CD4-positive, alpha-beta T cell (primary cell): ENCODE measurements around the gene PHF14. TPM values are rescaled to one million over a fixed set of nuclear protein-coding genes. Genes with fewer than 3 reads are reported as not detected.
"Not testable (repeated sequence)": the region's sequence is repeated elsewhere in the genome, so short reads cannot be mapped to it uniquely, and the experiment has no call there.

ENCODE experiments used
- ATAC-seq: fragments of 200-7000 bp; cut with Tn5 transposase; one replicate; pipeline ENCODE4 v1.10.0; 2022; ENCODE audit warnings: mild to moderate bottlenecking; ENCODE audit not compliant: poor library complexity
- CTCF ChIA-PET: fragments of 350-600 bp; sonication (Branson Sonifier 250); formaldehyde crosslinking; loops from one replicate; lab custom pipeline; 2021; ENCODE audit warnings: antibody characterized with exemption, inconsistent platforms; lab: Charles Lee
- POLR2A ChIA-PET: fragments of 350-600 bp; sonication (Branson Sonifier 250); formaldehyde crosslinking; loops from one replicate; lab custom pipeline; 2021; ENCODE audit warnings: antibody characterized with exemption, inconsistent platforms; lab: Charles Lee
- DNase-seq, 14 experiments: peaks; one replicate each; pipeline ENCODE4 v3.0.0-alpha.2; 2013 to 2020; ENCODE audit warnings: mixed read lengths in 2 of 14
- H3K27ac ChIP-seq, 2 donors: one replicate each; pipeline versions ENCODE4 v1.5.1 to v1.7.0; 2013; ENCODE audit warnings: low read length in 2 of 2, low read depth in 1 of 2, mild to moderate bottlenecking in 1 of 2
- H3K27me3 ChIP-seq, 2 experiments: 1 replicate in 1 of 2; 2 replicates in 1 of 2; pipeline versions ENCODE4 v1.6.1 to v1.7.0; 2013; ENCODE audit warnings: low read length in 2 of 2, control low read depth in 1 of 2, mild to moderate bottlenecking in 1 of 2, moderate library complexity in 1 of 2; ENCODE audit not compliant: insufficient read depth in 2 of 2, control insufficient read depth in 1 of 2
- H3K36me3 ChIP-seq: one replicate; pipeline ENCODE4 v1.6.1; 2013; ENCODE audit warnings: low read length, control low read depth; ENCODE audit not compliant: insufficient read depth
- H3K4me1 ChIP-seq: one replicate; pipeline ENCODE4 v1.6.1; 2013; ENCODE audit warnings: low read length, control low read depth; ENCODE audit not compliant: insufficient read depth
- H3K4me3 ChIP-seq: one replicate; pipeline ENCODE4 v1.5.1; 2013; ENCODE audit warnings: mild to moderate bottlenecking, low read length, moderate library complexity
- H3K9me3 ChIP-seq, 2 experiments: 1 replicate in 1 of 2; 2 replicates in 1 of 2; pipeline versions ENCODE4 v1.6.1 to v1.7.0; 2013; ENCODE audit warnings: low read length in 2 of 2, mild to moderate bottlenecking in 2 of 2, control low read depth in 1 of 2, moderate library complexity in 1 of 2; ENCODE audit not compliant: control insufficient read depth in 1 of 2, insufficient read depth in 1 of 2
- H3K27ac Mint-ChIP-seq: one replicate; pipeline ENCODE4 v1.8.0; 2020; ENCODE audit warnings: mixed read lengths
- H3K27me3 Mint-ChIP-seq: one replicate; pipeline ENCODE4 v1.8.0; 2021; ENCODE audit warnings: mixed read lengths
- H3K36me3 Mint-ChIP-seq: one replicate; pipeline ENCODE4 v1.8.0; 2021; ENCODE audit warnings: low read depth, mixed read lengths
- H3K4me1 Mint-ChIP-seq: one replicate; pipeline ENCODE4 v1.8.0; 2021; ENCODE audit warnings: low read depth, mixed read lengths
- H3K4me3 Mint-ChIP-seq: one replicate; pipeline ENCODE4 v1.8.0; 2020; ENCODE audit warnings: mild to moderate bottlenecking, mixed read lengths
- H3K9me3 Mint-ChIP-seq: one replicate; pipeline ENCODE4 v1.8.0; 2020; ENCODE audit warnings: mixed read lengths
- intact Hi-C, 2 experiments: fragments of 100-400 bp; cut with DNase I in 1 of 2; cut with micrococcal nuclease in 1 of 2; formaldehyde crosslinking; loops; one replicate each; pipeline versions ENCODE4 v1.15.1 to v1.9.0; 2023 to 2025; cut with DNase I, micrococcal nuclease
- total RNA-seq, 174 experiments: library from RNA in 2 of 174; stranded (reverse) in 2 of 174; gene quantifications; one replicate each; pipeline ENCODE4 v1.2.3 and lab custom pipeline; 2021 to 2026
- TF ChIP-seq, protein P1 (sequence below): fragments of 200-600 bp; IDR thresholded peaks from one replicate; pipeline ENCODE4 v1.8.0; 2022; ENCODE audit warnings: antibody characterized with exemption, mild to moderate bottlenecking

Gene PHF14
- total RNA-seq, 2 experiments from 2014 or later, result 23.1 TPM

DNA sequence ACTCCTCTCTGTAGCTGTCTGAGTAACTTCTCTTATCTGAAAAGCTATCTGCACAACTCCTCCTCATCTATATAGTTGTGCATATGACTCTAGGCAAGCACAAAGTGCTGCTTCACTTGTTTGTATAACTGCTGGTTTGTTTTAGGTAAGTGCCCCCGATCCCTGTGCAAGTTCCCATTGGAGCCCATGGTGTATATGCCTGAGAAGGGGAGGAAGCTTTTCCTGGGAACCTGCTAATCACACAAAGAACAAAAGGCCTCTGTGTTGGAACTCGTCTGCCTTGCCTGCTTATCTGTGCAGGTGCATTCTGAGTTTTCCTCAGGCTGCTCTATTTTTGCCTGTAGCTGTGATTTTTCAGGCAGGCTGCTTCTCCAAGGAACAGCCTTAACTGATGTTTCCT lies 23.2 kb upstream of the PHF14 start:
- no peak overlapping the region for H3K4me3 Mint-ChIP-seq
- Histone ChIP-seq H3K36me3 (no peaks in the 10 kb centered on the region), H3K4me1 (no peaks in the 10 kb centered on the region), H3K27me3 (no peaks in the 10 kb centered on the region), H3K9me3 (peaks cover 0 to 4% of the 10 kb centered on the region in 2 experiments), H3K27ac (no peak overlapping the region), H3K4me3 (no peak overlapping the region)
- no peak overlapping the region for H3K27ac Mint-ChIP-seq
- no peaks in the 10 kb centered on the region for H3K4me1 Mint-ChIP-seq
- H3K9me3 Mint-ChIP-seq, result no peaks in the 10 kb centered on the region
- DNase-seq (no peak), ATAC-seq (no peak)
- ChIA-PET CTCF (no interaction called here), POLR2A (no interaction called here)
- peaks cover 16% of the 10 kb centered on the region for H3K27me3 Mint-ChIP-seq
- TF ChIP-seq, protein P1, sequence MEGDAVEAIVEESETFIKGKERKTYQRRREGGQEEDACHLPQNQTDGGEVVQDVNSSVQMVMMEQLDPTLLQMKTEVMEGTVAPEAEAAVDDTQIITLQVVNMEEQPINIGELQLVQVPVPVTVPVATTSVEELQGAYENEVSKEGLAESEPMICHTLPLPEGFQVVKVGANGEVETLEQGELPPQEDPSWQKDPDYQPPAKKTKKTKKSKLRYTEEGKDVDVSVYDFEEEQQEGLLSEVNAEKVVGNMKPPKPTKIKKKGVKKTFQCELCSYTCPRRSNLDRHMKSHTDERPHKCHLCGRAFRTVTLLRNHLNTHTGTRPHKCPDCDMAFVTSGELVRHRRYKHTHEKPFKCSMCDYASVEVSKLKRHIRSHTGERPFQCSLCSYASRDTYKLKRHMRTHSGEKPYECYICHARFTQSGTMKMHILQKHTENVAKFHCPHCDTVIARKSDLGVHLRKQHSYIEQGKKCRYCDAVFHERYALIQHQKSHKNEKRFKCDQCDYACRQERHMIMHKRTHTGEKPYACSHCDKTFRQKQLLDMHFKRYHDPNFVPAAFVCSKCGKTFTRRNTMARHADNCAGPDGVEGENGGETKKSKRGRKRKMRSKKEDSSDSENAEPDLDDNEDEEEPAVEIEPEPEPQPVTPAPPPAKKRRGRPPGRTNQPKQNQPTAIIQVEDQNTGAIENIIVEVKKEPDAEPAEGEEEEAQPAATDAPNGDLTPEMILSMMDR, result no peak
- intact Hi-C loops, result no loop called here
- no peaks in the 10 kb centered on the region for H3K36me3 Mint-ChIP-seq

DNA sequence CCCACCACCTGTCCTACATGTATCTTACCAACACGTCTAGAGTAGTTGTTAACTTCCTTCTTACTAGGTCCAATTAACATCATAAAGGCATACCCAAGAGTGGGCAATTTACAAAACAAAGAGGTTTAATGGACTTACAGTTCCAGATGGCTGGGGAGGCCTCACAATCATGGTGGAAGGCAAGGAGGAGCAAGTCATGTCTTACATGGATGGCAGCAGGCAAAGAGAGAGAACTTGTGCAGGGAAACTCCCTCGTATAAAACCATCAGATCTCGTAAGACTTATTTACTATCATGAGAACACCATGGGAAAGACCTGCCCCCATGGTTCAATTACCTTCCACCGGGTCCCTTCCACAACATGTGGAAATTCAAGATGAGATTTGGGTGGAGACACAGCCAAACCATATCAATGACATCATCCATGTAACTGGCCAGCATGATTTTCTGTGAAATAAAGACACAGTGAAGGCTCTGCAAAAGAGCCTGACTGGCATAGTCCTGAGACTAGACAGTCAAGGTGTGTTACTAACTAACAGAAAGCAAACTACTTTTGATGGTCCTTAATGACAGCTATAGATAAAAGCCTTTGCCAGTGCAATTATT lies 22.6 kb upstream of the PHF14 start:
- H3K4me1 Mint-ChIP-seq, H3K9me3 Mint-ChIP-seq, H3K4me3 ChIP-seq, CTCF ChIA-PET, H3K27ac ChIP-seq, H3K36me3 Mint-ChIP-seq, ATAC-seq, H3K27me3 ChIP-seq, intact Hi-C loops, H3K36me3 ChIP-seq, DNase-seq, H3K4me1 ChIP-seq, H3K27ac Mint-ChIP-seq, H3K9me3 ChIP-seq, H3K4me3 Mint-ChIP-seq: not testable (repeated sequence)
- peaks cover 16% of the 10 kb centered on the region for H3K27me3 Mint-ChIP-seq
- POLR2A ChIA-PET, result interaction anchor here (1.0 kb wide), 1 partner anchor 11 kb away, joined by 3 read pairs; a partner anchor contains a TSS

DNA sequence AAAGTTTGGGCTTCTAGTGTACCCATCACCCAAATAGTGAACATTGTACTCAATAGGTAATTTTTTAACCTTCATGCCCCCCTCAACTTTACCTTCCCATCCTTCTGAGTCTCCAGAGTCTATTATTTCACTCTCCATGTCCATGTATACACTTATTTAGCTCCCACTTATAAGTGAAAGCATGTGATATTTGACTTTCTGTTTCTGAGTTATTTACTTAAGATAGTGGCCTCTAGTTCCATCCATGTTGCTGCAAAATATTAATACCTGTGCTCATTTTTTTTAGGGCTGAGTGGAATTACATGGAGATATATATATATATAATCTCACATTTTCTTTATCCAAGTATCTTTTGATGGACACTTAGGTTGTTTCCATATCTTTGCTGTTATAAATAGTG lies 21.1 kb upstream of the PHF14 start:
- Mint-ChIP-seq H3K36me3 (no peaks in the 10 kb centered on the region), H3K4me1 (no peaks in the 10 kb centered on the region), H3K9me3 (no peaks in the 10 kb centered on the region), H3K4me3 (no peak overlapping the region), H3K27me3 (peaks cover 23% of the 10 kb centered on the region), H3K27ac (no peak overlapping the region)
- DNase-seq (no peak), ATAC-seq (no peak)
- CTCF ChIA-PET, result interaction anchor here (1.1 kb wide), 1 partner anchor 13 kb away, joined by 3 read pairs; a partner anchor contains a TSS
- H3K4me1 ChIP-seq, result no peaks in the 10 kb centered on the region
- H3K9me3 ChIP-seq, result peaks cover 0 to 4% of the 10 kb centered on the region in 2 experiments
- POLR2A ChIA-PET, result no interaction called here
- H3K27ac ChIP-seq, result no peak overlapping the region
- TF ChIP-seq, protein P1, result no peak
- intact Hi-C loops, result no loop called here
- H3K27me3 ChIP-seq, result no peaks in the 10 kb centered on the region
- H3K4me3 ChIP-seq, result no peak overlapping the region
- H3K36me3 ChIP-seq, result no peaks in the 10 kb centered on the region

DNA sequence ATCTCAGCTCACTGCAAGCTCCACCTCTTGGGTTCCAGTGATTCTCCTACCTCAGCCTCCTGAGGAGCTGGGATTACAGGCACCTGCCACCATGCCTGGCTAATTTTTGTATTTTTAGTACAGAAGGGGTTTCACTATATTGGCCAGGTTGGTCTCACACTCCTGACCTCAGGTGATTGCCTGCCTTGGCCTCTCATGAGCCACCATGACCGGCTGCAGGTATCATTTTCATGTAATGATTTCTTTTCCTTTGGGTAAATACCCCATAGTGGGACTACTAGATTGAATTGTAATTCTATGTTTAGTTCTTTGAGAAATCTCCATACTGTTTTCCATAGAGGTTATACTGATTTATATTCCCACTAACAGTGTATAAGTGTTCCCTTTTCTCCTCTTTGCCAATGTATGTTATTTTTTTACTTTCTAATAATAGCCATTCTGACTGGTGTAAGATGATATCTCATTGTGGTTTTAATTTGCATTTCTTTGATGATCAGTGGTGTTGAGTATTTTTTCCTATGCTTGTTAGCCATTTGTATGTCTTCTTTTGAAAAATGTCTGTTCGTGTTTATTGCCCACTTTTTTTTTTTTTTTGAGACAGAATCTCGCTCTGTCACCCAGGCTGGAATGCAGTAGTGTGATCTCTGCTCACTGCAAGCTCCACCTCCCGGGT lies 20.5 kb upstream of the PHF14 start:
- H3K9me3 ChIP-seq, H3K27ac Mint-ChIP-seq, DNase-seq, H3K4me1 Mint-ChIP-seq, H3K4me1 ChIP-seq, H3K4me3 ChIP-seq, POLR2A ChIA-PET, H3K27me3 ChIP-seq, H3K4me3 Mint-ChIP-seq, H3K36me3 Mint-ChIP-seq, H3K27ac ChIP-seq, intact Hi-C loops, H3K36me3 ChIP-seq, H3K9me3 Mint-ChIP-seq, ATAC-seq: not testable (repeated sequence)
- H3K27me3 Mint-ChIP-seq, result peaks cover 23% of the 10 kb centered on the region
- CTCF ChIA-PET, result interaction anchor here (1.1 kb wide), 1 partner anchor 13 kb away, joined by 3 read pairs; a partner anchor contains a TSS
